Right ventricle myocardium inferior (tissue), 1 donor: ENCODE data around the gene CADPS2. TPM values are rescaled to one million over a fixed set of nuclear protein-coding genes. Genes with fewer than 3 reads are reported as not detected.
A peak's percentile ranks its signal among the peaks of the same experiment; 100 is the strongest.

ENCODE experiments used
- ATAC-seq: fragments of 200-7000 bp; cut with Tn5 transposase; one replicate; pipeline ENCODE4 v1.9.1; 2020; ENCODE audit warnings: mild to moderate bottlenecking, moderate library complexity
- DNase-seq: peaks from one replicate; pipeline ENCODE4 v3.0.0; 2021; ENCODE audit errors: missing footprints
- intact Hi-C: fragments of 100-400 bp; cut with DNase I; formaldehyde crosslinking; loops from one replicate; pipeline ENCODE4 v1.11.0; 2022
- total RNA-seq: library from RNA; stranded (reverse); fragmentation: NEBNext Ultra II Directional; extraction: Animal tissue kit (Norgen Biotek cat#: 25700); gene quantifications from one replicate; pipeline ENCODE4 v1.2.1, GENCODE V29; 2021
- donor health status: DM: no; HTN: yes; CAD: no; lungs with severe emphysema.

Gene CADPS2
- total RNA-seq, 1 donor from 2014 or later = 20.8 TPM

GRCh38 chr7:122584676-122585251 is 301.5 kb downstream of the CADPS2 start:
- ATAC-seq (no peak), DNase-seq (no peak)
- intact Hi-C loops = no loop called here

DNA sequence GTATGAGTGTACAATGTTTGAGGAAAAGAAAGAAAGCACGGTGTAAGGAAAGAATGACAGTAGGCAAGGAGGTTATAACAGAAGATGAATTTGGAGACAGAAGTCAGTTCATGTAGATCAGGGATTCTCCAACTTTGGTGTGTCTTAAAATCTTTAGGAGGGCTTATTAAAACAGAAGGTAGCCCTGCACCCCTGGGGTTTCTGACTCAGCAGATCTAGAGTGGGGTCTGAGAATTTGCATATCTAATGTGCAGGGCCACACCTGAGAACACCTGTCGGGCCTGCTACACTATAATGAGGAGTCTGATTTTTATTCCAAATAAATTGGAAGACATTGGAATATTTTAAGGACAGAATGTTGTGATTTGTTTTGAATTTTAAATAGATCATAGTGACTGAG is 307.9 kb downstream of the CADPS2 start:
- intact Hi-C loops = no loop called here

DNA sequence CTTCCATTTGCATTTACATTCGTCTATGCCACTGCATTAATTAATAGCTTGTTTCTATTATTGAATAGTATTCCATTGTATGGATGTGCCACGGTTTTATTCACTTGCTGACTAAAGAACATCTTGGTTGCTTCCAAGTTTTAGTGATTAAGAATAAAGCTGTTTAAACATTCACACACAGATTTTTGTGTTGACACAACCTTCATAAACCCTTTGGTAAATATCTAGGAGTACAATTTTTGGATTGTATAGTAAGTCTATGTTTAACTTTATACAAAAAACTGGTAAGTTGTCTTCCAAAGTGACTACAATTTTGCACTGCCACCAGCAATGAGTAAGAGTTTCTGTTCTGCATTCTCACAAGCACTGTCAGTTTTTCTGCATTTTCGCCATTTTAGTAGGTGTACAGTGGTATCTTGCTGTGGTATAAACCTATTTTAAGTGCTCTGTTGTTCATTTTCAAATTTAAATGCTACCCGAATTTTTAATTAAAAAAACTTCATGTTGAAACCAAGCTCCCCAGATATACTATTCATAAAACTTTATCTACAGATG is 308.7 kb downstream of the CADPS2 start:
- no peak for DNase-seq

More for the DNA sequence above, 307.9 kb downstream of the CADPS2 start:
- DNase-seq (no peak), ATAC-seq (no peak)

GRCh38 chr7:122572706-122573105 is 313.6 kb downstream of the CADPS2 start:
- intact Hi-C loops = no loop called here
- DNase-seq (no peak), ATAC-seq (no peak)

More for the DNA sequence above, 308.7 kb downstream of the CADPS2 start:
- ATAC-seq = no peak
- intact Hi-C loops = no loop called here

- ATAC-seq (no peak), DNase-seq (no peak)
- intact Hi-C loops = no loop called here
Observed at GRCh38 chr7:122561326-122561725, 324.9 kb downstream of the CADPS2 start.

DNA sequence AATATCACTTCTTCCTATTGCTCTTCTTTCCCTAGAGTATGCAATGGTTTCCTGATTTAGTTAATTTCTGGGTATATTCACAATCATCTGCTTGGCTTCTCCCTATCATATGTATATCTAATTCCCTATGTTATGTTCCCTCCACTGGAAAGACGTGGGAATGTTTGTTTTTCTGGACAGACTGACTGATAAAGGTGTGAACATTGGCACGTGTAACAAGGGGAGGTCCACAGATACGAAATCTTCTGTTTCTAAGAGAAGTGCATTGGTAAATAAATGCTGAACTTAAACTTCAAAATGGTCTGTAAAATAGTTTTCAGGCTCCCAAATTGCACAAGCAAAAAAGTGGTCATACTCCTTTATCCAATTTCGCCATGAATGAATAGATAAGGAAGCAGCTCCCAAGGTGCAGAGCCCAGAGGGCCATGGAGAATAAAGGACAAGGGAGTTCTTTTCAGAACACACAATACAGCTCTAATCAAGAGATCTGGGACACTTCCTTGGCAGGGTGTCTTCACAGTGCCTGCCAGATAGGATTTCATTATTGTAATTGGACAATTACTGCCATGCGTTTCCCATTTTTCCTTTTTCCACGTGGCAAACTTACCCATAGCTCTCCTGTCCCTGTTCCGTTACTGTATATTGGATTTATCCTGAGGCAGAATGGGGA is 329.3 kb downstream of the CADPS2 start:
- no peak for DNase-seq
- intact Hi-C loops = loop anchor here (10.0 kb wide), 1 partner anchor 598 kb away; no protein-coding TSS in a partner anchor
- ATAC-seq = no peak

DNA sequence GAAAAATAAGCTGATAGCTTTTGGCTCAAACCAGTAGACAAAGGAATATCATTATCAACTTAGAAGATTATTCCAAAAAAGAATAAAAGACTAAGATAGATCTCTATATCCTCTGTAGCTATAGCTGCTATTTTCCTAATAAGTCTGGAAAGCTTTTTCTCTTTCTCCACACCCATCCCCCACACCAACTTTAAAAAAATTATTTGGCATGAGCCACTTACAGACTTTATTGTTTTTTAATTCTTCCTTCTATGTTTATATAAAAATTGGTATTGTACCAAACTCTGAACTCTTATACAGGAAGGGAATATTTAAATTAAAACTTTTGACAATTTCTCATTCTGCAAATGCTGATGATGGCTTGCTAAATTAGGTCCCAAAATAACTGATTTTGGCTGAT is 330.0 kb downstream of the CADPS2 start:
- DNase-seq = no peak
- intact Hi-C loops = loop anchor here (10.0 kb wide), 1 partner anchor 599 kb away; no protein-coding TSS in a partner anchor
- no peak for ATAC-seq

DNA sequence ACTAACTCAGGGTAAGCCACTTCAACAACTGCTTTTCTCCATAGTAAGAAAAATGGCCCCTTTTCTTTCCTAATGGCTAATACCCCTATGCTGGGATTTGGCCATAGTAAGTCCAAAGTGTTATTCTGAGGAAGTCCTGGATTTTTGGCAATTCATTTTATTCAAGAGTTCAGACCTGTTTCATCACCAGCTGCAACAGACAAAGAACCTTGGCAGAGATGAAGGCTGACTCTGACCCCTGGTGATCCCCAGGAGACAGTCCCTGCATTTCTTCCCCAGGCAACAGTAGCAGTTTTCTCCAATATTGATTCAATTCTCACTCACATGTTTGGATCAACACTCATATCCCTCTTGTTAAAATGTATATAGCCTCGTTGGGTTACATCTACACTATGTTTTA is 332.5 kb downstream of the CADPS2 start:
- no peak for ATAC-seq
- intact Hi-C loops = loop anchor here (10.0 kb wide), 1 partner anchor 601 kb away; no protein-coding TSS in a partner anchor
- DNase-seq = no peak

DNA sequence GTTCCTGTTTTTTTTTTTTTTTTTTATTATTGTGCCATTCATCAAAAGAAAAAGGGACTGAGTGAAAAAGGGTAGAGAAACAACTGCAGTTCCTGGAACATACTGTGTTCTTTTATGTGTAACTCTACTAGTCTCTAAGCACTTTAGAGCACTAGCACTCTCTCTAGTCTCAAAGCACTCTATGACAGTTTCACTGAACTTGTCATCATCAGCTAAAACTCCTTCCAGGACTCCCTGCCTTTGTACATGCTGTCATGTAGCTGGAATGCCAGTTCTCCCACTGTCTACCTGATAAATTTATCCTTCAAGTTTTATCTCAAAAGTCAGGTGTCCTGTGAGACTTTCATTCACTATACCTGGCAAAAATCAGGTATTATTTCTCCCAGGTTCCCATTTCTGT is 333.5 kb downstream of the CADPS2 start:
- ATAC-seq = no peak
- no peak for DNase-seq
- intact Hi-C loops = loop anchor here (10.0 kb wide), 1 partner anchor 602 kb away; no protein-coding TSS in a partner anchor

DNA sequence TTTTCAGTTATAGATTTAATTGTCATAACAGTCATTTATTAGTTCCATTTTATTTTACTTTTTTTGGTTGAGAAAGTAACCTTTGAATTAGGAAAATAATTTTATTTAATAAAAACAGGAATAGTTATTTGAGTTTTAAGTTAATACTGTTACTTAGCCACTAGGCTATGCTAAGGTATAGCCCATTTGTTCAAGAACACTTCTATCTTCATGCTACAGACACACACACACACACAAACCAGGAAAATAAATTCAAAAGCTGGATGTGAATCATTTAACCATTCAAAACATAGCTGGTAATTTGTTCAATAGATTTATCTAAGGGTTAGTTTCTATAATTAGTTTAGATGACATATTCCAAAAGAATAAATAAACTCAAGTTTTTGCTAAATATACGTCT is 335.7 kb downstream of the CADPS2 start:
- no peak for ATAC-seq
- DNase-seq = no peak
- intact Hi-C loops = loop anchor here (10.0 kb wide), 1 partner anchor 604 kb away; no protein-coding TSS in a partner anchor

DNA sequence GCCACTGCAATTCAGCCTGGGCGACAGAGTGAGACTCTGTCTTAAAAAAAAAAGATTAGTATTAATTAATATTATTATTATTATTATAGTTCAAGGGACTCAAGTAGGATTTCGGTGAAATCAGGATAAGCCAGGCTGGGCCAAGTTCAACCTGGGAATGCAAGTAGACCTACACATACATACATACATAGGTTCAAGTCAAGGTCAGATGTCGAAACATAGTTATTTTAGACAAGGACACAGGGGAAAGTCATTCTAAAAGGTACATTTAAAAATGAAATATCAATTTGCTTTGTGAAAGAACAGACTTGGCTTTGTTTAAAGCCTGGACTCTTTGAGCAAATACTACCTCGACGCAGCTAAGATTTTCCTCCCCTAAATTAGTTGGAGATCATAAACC is 336.7 kb downstream of the CADPS2 start:
- ATAC-seq (no peak), DNase-seq (no peak)
- intact Hi-C loops = no loop called here

DNA sequence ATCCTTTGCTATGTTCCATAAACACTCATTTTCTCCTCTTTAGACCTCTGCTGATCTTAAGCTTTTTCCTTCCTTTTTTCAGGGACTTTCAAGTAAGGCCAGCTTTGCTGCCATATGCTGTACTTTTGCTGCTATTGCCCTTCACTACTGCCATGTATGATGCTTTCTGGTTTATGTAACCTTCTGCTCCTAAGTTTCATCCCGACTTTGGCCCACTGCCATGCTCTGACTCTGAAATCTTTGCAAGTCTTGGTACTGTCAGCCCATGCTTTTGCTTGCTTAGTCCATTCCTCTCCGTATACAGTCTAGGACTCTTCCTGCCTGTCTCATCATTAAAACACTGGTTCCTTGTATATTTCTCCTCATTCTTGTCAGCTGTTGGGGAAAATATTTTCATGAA is 339.8 kb downstream of the CADPS2 start:
- no peak for ATAC-seq
- intact Hi-C loops = no loop called here
- no peak for DNase-seq

- intact Hi-C loops = no loop called here
- peak; percentile 50 for ATAC-seq
- no peak for DNase-seq
Observed at GRCh38 chr7:122544463-122544862, 341.8 kb downstream of the CADPS2 start.

DNA sequence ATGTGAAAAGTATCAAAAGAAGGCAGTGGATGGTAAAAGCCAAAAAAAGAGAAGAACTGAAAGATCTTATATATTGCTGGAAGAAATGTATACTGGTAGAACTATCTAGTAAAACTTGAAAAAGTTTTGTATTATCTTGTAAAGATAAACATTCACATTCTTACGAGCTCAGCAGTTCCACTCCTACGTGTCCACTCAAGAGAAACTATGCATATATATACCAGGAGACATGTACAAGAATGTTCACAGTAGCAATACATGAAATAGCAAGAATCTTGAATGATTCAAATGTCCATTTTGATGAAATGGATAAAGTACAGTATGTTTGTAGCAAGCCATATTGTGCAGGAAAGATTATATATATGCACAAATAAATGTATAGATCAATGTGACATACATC is 342.4 kb downstream of the CADPS2 start:
- intact Hi-C loops = no loop called here
- ATAC-seq = no peak
- DNase-seq = no peak

- intact Hi-C loops = no loop called here
- DNase-seq = no peak
- no peak for ATAC-seq
Observed at GRCh38 chr7:122543166-122543565, 343.1 kb downstream of the CADPS2 start.

GRCh38 chr7:122535086-122535485 is 351.2 kb downstream of the CADPS2 start:
- DNase-seq (no peak), ATAC-seq (no peak)
- intact Hi-C loops = no loop called here

GRCh38 chr7:122532406-122533269 is 353.6 kb downstream of the CADPS2 start:
- intact Hi-C loops = no loop called here
- DNase-seq = no peak
- no peak for ATAC-seq

GRCh38 chr7:122528879-122529481 is 357.3 kb downstream of the CADPS2 start:
- intact Hi-C loops = loop anchor here (2.0 to 10.0 kb wide), 2 partner anchors 310 to 434 kb away; no protein-coding TSS in a partner anchor
- ATAC-seq = no peak
- DNase-seq = no peak

GRCh38 chr7:122525355-122525754 is 360.9 kb downstream of the CADPS2 start:
- no peak for ATAC-seq
- no peak for DNase-seq
- intact Hi-C loops = loop anchor here (10.0 kb wide), 1 partner anchor 431 kb away; no protein-coding TSS in a partner anchor
